H1 (cell line): ENCODE measurements around the gene NKG7.

Source experiments
- CBX5 ChIP-seq: fragments of 300-800, 300-1000 bp; sonication (generic); IDR thresholded peaks from 2 replicates; pipeline ENCODE4 v1.7.1; 2016; ENCODE audit warnings: antibody characterized with exemption, low read length, low read depth
- JUN ChIP-seq: IDR thresholded peaks from 2 replicates; pipeline ENCODE4 v1.6.1; 2011; ENCODE audit warnings: low read depth, mild to moderate bottlenecking, improper control_type of control experiment, low read length
- POLR2A ChIP-seq, 2 experiments: IDR thresholded peaks; 1 replicate in 1 of 2; 2 replicates in 1 of 2; pipeline ENCODE4 v1.6.1; 2011; ENCODE audit warnings: low read depth in 2 of 2, low read length in 2 of 2, mild to moderate bottlenecking in 2 of 2; ENCODE audit errors: control extremely low read depth in 1 of 2
- SUZ12 ChIP-seq: fragments of 200-600 bp; sonication (generic); IDR thresholded peaks from 2 replicates; pipeline ENCODE4 v1.6.1; 2012; ENCODE audit warnings: mild to moderate bottlenecking, inconsistent platforms, low read length, moderate library complexity, mixed read lengths
- TF ChIP-seq, protein P1 (sequence below), 3 experiments: IDR thresholded peaks; 1 replicate in 2 of 3; 2 replicates in 1 of 3; pipeline versions ENCODE4 v1.5.1 to v1.6.1; 2011; ENCODE audit warnings: low read length in 3 of 3, mild to moderate bottlenecking in 3 of 3, inconsistent platforms in 2 of 3, low read depth in 1 of 3, moderate library complexity in 1 of 3; ENCODE audit not compliant: insufficient read depth in 1 of 3; ENCODE audit errors: control extremely low read depth in 1 of 3

DNA sequence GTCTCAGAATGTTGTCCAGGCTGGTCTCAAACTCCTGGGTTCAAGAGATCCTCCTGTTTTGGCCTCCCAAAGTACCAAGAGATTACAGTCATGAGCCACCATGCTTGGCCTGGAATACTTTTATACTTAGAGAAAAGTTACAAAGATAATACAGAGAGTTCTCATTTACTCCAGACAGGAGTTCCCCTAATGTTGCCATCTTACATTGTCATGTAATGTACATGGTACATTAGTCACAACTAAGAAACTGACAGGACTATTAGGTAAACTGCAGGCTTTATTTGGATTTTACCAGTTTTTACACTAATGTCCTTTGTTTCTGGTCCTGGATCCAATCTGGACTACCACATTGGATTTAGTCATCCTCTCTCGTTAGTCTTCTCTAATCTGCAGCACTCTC lies 20.2 kb upstream of the NKG7 start:
- TF ChIP-seq, protein P1, sequence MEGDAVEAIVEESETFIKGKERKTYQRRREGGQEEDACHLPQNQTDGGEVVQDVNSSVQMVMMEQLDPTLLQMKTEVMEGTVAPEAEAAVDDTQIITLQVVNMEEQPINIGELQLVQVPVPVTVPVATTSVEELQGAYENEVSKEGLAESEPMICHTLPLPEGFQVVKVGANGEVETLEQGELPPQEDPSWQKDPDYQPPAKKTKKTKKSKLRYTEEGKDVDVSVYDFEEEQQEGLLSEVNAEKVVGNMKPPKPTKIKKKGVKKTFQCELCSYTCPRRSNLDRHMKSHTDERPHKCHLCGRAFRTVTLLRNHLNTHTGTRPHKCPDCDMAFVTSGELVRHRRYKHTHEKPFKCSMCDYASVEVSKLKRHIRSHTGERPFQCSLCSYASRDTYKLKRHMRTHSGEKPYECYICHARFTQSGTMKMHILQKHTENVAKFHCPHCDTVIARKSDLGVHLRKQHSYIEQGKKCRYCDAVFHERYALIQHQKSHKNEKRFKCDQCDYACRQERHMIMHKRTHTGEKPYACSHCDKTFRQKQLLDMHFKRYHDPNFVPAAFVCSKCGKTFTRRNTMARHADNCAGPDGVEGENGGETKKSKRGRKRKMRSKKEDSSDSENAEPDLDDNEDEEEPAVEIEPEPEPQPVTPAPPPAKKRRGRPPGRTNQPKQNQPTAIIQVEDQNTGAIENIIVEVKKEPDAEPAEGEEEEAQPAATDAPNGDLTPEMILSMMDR (IDR thresholded peaks at IDR 0.05; ENCODE audit: control extremely low read depth in 1 of 3, insufficient read depth in 1 of 3, low read depth in 1 of 3, low read length in 3 of 3) = no peak
- TF ChIP-seq SUZ12 (no peak), POLR2A (IDR thresholded peaks at IDR 0.05; ENCODE audit: control extremely low read depth in 1 of 2, low read depth in 2 of 2, low read length in 2 of 2) (no peak), CBX5 (no peak), JUN (no peak)
